ENCODE results near the gene HOMEZ. TPM values are rescaled to one million over a fixed set of nuclear protein-coding genes. Genes with fewer than 3 reads are reported as not detected.

The HOMEZ gene
- total RNA-seq, 1 experiment from 2014 or later: 6.2 TPM

GRCh38 chr14:23243066-23243465 is 42.9 kb downstream of the HOMEZ start:
- no peak overlapping the region for H3K4ac ChIP-seq (ENCODE audit: low read depth, low read length)
- no peak overlapping the region for H2BK20ac ChIP-seq (ENCODE audit: low read depth, low read length, poor library complexity, severe bottlenecking)
- no peak overlapping the region for H2BK120ac ChIP-seq (ENCODE audit: low read depth, low read length, poor library complexity, severe bottlenecking)
- H3K27ac ChIP-seq (ENCODE audit: insufficient read length, low read depth, low read length): no peak overlapping the region
- H3K14ac ChIP-seq (ENCODE audit: insufficient read depth, low read length): no peak overlapping the region
- no peak overlapping the region for H3K56ac ChIP-seq (ENCODE audit: insufficient read length, low read depth, low read length)
- H4K91ac ChIP-seq (ENCODE audit: insufficient read length, low read depth, low read length): no peak overlapping the region
- H3K79me2 ChIP-seq (ENCODE audit: insufficient read depth, low read length): no peaks in the 10 kb centered on the region
- no peak overlapping the region for H2BK12ac ChIP-seq (ENCODE audit: insufficient read length, low read depth, low read length)
- no peak overlapping the region for H2BK15ac ChIP-seq (ENCODE audit: low read depth, low read length)
- Mint-ChIP-seq H3K4me1 (peaks cover 1 to 3% of the 10 kb centered on the region in 2 experiments), H3K36me3 (ENCODE audit: insufficient read depth in 1 of 3, low read depth in 3 of 3) (no peaks in the 10 kb centered on the region), H3K9me3 (no peaks in the 10 kb centered on the region), H3K27ac (no peak overlapping the region), H3K27me3 (ENCODE audit: low read depth) (no peaks in the 10 kb centered on the region), H3K4me3 (no peak overlapping the region)
- no peak overlapping the region for H3K9ac ChIP-seq (ENCODE audit: extremely low read depth, insufficient read length, low read length)
- H3K4me1 ChIP-seq (ENCODE audit: insufficient read depth, low read length): peaks cover 2% of the 10 kb centered on the region; the same call in 1 of the 2 replicates
- H3K9me3 ChIP-seq (ENCODE audit: control insufficient read depth, low read depth, low read length): no peaks in the 10 kb centered on the region
- WGBS (ENCODE audit: extremely low coverage, insufficient read length, low lambda C conversion rate): no CpG with 5 or more reads among the region's 2 CpGs
- H2AFZ ChIP-seq (ENCODE audit: low read length): no peak overlapping the region
- no peak overlapping the region for H2AK5ac ChIP-seq (ENCODE audit: insufficient read length, low read length)
- H2BK5ac ChIP-seq (ENCODE audit: insufficient read length, low read length): no peak overlapping the region
- H3K18ac ChIP-seq (ENCODE audit: insufficient read length, low read depth, low read length): no peak overlapping the region
- no peaks in the 10 kb centered on the region for H3K79me1 ChIP-seq (ENCODE audit: insufficient read depth, low read depth, low read length, poor library complexity, severe bottlenecking)
- no peak overlapping the region for H3K23ac ChIP-seq (ENCODE audit: insufficient read length, low read depth, low read length)
- peaks cover under 1% of the 10 kb centered on the region for H3K23me2 ChIP-seq (ENCODE audit: insufficient read length, low read depth, low read length, poor library complexity, severe bottlenecking)
- H3K4me2 ChIP-seq (ENCODE audit: insufficient read depth, insufficient read length, low read length): no peak overlapping the region
- H4K8ac ChIP-seq (replicated peaks; ENCODE audit: insufficient read length, low read depth, low read length): no peak overlapping the region
- no peak overlapping the region for H4K5ac ChIP-seq (ENCODE audit: insufficient read length, low read depth, low read length)
- H4K20me1 ChIP-seq (ENCODE audit: control insufficient read depth, insufficient read depth, insufficient read length): no peaks in the 10 kb centered on the region
- H3T11ph ChIP-seq (ENCODE audit: low read length): no peak overlapping the region
- no peak for DNase-seq
- no peaks in the 10 kb centered on the region for H3K27me3 ChIP-seq (ENCODE audit: insufficient read depth, low read length)
- no peak for TF ChIP-seq CTCF (conservative IDR thresholded peaks at IDR 0.05)
